GM23338 (cell line): ENCODE data around the gene XKR7.

Experiments
- CREB1 ChIP-seq: fragments of 250-450 bp; sonication (Bioruptor Pico); IDR thresholded peaks from 2 replicates; pipeline ENCODE4 v1.5.0; 2020; ENCODE audit warnings: low read depth, mild to moderate bottlenecking, moderate library complexity
- EZH2 ChIP-seq: fragments of 200-600 bp; sonication (generic); IDR thresholded peaks from one replicate; pipeline ENCODE4 v1.8.0; 2017; ENCODE audit warnings: antibody characterized with exemption, mild to moderate bottlenecking, low read depth; ENCODE audit not compliant: unreplicated experiment
- POLR2AphosphoS5 ChIP-seq: IDR thresholded peaks from 2 replicates; pipeline ENCODE4 v1.6.1; 2016; ENCODE audit warnings: antibody characterized with exemption, low read depth
- TF ChIP-seq, protein P1 (sequence below), 2 experiments: fragments of 200-600 bp in 1 of 2; sonication (generic) in 1 of 2; conservative IDR thresholded peaks; 2 replicates each; pipeline versions ENCODE4 v1.5.1 to v1.6.1; 2016 to 2017; ENCODE audit warnings: antibody characterized with exemption in 2 of 2, low read depth in 2 of 2, mild to moderate bottlenecking in 2 of 2, moderate library complexity in 1 of 2
- TF ChIP-seq, protein P2 (sequence below): IDR thresholded peaks from one replicate; pipeline ENCODE4 v1.6.1; 2018; ENCODE audit warnings: antibody characterized with exemption; ENCODE audit not compliant: unreplicated experiment
- TF ChIP-seq, protein P3 (sequence below): IDR thresholded peaks from 2 replicates; pipeline ENCODE4 v1.6.1; 2016; ENCODE audit warnings: antibody characterized with exemption
- TF ChIP-seq, protein P4 (sequence below): fragments of 250-450 bp; sonication (Bioruptor Pico); IDR thresholded peaks from 2 replicates; pipeline ENCODE4 v1.5.0; 2020; ENCODE audit warnings: mild to moderate bottlenecking, moderate library complexity

DNA sequence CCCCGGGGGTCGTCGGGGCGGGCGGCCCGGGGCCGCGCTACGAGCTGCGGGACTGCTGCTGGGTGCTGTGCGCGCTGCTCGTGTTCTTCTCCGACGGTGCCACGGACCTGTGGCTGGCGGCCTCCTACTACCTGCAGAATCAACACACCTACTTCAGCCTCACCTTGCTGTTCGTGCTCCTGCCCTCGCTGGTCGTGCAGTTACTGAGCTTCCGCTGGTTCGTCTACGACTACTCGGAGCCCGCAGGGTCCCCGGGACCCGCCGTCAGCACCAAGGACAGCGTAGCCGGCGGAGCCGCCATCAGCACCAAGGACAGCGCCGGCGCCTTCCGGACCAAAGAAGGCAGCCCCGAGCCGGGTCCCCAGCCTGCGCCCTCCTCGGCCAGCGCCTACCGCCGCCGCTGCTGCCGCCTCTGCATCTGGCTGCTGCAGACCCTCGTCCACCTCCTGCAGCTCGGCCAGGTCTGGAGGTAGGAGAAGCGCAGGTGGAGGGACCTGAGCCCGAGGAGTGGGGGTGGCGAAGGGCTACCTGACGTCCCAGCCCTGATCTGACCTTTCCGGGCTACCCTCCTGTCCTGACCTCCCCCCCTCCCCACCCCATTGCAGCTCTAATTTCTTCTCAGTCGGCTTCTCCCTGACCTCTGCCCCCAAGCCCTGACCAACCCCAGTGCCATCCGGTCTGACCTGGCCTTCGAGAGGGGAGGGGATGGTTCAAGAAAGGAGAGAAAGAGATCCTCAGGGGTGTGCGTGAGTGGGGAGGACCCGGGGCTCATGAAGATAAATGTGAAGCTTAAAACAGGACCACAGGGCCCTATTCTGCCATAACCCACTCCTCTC lies 558 bp downstream of the XKR7 start:
- no peak for TF ChIP-seq POLR2AphosphoS5
- TF ChIP-seq, protein P1, sequence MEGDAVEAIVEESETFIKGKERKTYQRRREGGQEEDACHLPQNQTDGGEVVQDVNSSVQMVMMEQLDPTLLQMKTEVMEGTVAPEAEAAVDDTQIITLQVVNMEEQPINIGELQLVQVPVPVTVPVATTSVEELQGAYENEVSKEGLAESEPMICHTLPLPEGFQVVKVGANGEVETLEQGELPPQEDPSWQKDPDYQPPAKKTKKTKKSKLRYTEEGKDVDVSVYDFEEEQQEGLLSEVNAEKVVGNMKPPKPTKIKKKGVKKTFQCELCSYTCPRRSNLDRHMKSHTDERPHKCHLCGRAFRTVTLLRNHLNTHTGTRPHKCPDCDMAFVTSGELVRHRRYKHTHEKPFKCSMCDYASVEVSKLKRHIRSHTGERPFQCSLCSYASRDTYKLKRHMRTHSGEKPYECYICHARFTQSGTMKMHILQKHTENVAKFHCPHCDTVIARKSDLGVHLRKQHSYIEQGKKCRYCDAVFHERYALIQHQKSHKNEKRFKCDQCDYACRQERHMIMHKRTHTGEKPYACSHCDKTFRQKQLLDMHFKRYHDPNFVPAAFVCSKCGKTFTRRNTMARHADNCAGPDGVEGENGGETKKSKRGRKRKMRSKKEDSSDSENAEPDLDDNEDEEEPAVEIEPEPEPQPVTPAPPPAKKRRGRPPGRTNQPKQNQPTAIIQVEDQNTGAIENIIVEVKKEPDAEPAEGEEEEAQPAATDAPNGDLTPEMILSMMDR (conservative IDR thresholded peaks at IDR 0.05; ENCODE audit: low read depth in 2 of 2) = 0 out of 4 replicates have a peak, but pooled peaks of 1 of the 2 experiments have one; percentile 4
- TF ChIP-seq CREB1 (CRISPR knock-in tag) = peak; percentile 75
- TF ChIP-seq EZH2 = no peak
- TF ChIP-seq, protein P2, sequence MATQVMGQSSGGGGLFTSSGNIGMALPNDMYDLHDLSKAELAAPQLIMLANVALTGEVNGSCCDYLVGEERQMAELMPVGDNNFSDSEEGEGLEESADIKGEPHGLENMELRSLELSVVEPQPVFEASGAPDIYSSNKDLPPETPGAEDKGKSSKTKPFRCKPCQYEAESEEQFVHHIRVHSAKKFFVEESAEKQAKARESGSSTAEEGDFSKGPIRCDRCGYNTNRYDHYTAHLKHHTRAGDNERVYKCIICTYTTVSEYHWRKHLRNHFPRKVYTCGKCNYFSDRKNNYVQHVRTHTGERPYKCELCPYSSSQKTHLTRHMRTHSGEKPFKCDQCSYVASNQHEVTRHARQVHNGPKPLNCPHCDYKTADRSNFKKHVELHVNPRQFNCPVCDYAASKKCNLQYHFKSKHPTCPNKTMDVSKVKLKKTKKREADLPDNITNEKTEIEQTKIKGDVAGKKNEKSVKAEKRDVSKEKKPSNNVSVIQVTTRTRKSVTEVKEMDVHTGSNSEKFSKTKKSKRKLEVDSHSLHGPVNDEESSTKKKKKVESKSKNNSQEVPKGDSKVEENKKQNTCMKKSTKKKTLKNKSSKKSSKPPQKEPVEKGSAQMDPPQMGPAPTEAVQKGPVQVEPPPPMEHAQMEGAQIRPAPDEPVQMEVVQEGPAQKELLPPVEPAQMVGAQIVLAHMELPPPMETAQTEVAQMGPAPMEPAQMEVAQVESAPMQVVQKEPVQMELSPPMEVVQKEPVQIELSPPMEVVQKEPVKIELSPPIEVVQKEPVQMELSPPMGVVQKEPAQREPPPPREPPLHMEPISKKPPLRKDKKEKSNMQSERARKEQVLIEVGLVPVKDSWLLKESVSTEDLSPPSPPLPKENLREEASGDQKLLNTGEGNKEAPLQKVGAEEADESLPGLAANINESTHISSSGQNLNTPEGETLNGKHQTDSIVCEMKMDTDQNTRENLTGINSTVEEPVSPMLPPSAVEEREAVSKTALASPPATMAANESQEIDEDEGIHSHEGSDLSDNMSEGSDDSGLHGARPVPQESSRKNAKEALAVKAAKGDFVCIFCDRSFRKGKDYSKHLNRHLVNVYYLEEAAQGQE = peak; percentile 100
- TF ChIP-seq, protein P3, sequence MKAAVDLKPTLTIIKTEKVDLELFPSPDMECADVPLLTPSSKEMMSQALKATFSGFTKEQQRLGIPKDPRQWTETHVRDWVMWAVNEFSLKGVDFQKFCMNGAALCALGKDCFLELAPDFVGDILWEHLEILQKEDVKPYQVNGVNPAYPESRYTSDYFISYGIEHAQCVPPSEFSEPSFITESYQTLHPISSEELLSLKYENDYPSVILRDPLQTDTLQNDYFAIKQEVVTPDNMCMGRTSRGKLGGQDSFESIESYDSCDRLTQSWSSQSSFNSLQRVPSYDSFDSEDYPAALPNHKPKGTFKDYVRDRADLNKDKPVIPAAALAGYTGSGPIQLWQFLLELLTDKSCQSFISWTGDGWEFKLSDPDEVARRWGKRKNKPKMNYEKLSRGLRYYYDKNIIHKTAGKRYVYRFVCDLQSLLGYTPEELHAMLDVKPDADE = peak; percentile 80; the same call in 1 of the 2 replicates
- TF ChIP-seq, protein P4, sequence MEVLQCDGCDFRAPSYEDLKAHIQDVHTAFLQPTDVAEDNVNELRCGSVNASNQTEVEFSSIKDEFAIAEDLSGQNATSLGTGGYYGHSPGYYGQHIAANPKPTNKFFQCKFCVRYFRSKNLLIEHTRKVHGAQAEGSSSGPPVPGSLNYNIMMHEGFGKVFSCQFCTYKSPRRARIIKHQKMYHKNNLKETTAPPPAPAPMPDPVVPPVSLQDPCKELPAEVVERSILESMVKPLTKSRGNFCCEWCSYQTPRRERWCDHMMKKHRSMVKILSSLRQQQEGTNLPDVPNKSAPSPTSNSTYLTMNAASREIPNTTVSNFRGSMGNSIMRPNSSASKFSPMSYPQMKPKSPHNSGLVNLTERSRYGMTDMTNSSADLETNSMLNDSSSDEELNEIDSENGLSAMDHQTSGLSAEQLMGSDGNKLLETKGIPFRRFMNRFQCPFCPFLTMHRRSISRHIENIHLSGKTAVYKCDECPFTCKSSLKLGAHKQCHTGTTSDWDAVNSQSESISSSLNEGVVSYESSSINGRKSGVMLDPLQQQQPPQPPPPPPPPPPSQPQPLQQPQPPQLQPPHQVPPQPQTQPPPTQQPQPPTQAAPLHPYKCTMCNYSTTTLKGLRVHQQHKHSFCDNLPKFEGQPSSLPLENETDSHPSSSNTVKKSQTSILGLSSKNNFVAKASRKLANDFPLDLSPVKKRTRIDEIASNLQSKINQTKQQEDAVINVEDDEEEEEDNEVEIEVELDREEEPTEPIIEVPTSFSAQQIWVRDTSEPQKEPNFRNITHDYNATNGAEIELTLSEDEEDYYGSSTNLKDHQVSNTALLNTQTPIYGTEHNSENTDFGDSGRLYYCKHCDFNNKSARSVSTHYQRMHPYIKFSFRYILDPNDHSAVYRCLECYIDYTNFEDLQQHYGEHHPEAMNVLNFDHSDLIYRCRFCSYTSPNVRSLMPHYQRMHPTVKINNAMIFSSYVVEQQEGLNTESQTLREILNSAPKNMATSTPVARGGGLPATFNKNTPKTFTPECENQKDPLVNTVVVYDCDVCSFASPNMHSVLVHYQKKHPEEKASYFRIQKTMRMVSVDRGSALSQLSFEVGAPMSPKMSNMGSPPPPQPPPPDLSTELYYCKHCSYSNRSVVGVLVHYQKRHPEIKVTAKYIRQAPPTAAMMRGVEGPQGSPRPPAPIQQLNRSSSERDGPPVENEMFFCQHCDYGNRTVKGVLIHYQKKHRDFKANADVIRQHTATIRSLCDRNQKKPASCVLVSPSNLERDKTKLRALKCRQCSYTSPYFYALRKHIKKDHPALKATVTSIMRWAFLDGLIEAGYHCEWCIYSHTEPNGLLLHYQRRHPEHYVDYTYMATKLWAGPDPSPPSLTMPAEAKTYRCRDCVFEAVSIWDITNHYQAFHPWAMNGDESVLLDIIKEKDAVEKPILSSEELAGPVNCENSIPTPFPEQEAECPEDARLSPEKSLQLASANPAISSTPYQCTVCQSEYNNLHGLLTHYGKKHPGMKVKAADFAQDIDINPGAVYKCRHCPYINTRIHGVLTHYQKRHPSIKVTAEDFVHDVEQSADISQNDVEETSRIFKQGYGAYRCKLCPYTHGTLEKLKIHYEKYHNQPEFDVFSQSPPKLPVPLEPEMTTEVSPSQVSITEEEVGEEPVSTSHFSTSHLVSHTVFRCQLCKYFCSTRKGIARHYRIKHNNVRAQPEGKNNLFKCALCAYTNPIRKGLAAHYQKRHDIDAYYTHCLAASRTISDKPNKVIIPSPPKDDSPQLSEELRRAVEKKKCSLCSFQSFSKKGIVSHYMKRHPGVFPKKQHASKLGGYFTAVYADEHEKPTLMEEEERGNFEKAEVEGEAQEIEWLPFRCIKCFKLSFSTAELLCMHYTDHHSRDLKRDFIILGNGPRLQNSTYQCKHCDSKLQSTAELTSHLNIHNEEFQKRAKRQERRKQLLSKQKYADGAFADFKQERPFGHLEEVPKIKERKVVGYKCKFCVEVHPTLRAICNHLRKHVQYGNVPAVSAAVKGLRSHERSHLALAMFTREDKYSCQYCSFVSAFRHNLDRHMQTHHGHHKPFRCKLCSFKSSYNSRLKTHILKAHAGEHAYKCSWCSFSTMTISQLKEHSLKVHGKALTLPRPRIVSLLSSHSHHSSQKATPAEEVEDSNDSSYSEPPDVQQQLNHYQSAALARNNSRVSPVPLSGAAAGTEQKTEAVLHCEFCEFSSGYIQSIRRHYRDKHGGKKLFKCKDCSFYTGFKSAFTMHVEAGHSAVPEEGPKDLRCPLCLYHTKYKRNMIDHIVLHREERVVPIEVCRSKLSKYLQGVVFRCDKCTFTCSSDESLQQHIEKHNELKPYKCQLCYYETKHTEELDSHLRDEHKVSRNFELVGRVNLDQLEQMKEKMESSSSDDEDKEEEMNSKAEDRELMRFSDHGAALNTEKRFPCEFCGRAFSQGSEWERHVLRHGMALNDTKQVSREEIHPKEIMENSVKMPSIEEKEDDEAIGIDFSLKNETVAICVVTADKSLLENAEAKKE (CRISPR knock-in tag) = no peak
